CD4-positive, alpha-beta T cell treated with Interleukin-4 for 1 hour (primary cell): ENCODE results near the gene MYRF.
A peak's percentile ranks its signal among the peaks of the same experiment; 100 is the strongest.

Source experiments
- DNase-seq, 2 donors: peaks; one replicate each; pipeline ENCODE4 v3.0.0-alpha.2; 2020 to 2022

Gene MYRF

GRCh38 chr11:61799665-61800284, 47.3 kb downstream of the MYRF start:
- no peak for DNase-seq

DNA sequence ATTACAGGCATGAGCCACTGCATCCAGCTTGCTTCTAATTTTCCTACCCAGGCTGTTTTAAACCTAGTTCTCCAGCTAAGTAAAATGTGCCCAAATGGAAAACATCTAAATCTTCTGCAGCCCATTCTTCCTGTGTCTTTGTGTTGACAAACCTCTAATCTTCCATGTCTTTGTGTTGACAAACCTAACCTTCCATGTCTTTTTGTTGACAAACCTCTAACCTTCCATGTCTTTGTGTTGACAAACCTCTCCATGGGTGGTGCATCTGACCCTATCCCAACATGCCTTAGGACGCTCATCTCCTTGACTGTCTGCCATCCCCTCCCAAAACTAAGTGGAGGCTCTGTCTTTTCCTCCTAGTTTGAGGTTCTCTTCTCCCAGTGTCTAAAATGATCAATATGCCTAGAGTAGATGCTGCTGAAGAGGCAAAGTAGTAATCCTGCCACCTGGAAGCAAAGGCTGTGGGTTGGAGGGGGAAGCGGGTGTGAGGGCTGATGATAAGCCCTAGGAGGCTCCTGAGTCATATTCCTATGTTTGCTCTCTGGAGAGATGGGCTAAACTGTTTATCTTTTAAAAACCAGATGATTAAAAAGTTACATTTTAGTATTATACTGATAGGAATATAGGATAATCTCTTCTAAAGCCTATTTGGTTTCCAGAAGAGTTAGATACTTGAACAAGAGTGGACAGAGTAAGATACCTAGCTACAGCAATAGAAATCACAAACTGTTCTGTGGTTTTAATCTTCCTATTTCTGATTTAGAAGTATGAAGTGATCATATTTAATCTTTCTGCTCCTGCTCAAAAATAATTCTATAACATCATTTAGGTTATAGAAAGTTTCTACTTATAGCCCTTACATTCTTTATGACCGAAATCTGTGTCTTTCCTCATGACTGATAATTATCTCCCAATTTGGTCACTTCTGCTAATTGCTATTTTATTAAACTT, 48.2 kb downstream of the MYRF start:
- DNase-seq: no peak

DNA sequence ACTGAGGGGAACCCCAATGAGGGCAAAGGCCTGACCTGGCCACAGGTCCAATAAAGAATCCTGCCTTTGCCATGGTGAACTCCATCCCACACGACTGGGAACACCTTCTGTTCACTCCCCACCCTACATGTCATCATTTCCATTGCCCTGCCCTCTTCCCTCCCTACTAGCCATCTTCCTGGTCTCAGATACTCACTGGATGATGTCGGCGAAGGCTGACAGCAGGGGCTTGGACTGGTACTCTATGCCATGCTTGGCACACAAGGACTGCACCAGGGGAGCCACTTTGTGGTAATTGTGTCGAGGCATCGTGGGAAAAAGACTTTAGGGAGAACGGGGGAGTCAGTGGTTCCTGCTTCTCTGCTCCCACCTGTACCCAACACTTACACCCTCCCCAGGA, 50.2 kb downstream of the MYRF start:
- DNase-seq: no peak

GRCh38 chr11:61803889-61804647, 51.6 kb downstream of the MYRF start:
- DNase-seq: no peak

DNA sequence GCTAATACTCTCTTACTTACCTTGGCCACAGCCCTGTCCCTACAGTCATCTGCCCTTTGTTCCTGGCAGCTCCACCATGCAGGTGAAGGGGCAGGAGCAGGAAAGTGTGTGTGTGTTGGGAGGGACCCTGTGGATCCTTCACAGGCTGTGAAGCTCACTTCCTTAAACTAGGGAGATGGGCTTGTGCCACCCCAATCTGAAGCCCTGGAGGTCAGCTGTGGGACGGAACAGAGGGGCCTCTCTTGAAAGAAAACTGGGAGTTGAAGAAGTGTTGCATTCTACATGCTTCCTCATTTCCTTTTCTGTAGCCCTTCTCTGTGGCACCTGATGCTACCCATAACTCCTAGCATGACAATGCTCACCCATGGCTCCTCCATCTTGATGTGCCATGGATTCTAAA, 52.7 kb downstream of the MYRF start:
- no peak for DNase-seq

- no peak for DNase-seq
These were observed 54.3 kb downstream of the MYRF start for GRCh38 chr11:61806785-61807184.

DNA sequence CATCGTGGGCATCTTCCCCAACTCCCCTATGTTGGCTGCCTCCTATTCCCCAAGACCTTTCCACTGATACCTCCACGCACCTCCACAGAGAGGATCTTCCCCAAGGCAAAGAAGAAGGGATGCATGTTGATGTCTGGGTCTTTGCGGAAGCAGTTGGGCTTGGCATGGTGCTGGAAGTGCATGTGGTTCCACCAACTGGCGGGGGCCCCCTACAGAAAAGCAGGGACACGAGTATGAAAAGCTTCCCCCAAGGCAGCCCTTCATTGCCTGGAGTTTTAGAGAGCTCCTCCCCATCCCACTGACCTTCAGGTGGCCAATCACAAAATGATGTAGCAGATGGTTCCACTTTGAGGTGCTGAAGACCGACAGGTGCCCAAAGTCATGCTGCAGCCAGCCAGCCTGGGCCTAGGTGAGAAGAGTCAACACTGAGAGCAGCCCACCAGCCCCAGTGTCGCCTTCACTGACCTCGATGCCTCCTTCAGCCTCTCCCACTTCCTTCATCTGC, 58.3 kb downstream of the MYRF start:
- DNase-seq: no peak

DNA sequence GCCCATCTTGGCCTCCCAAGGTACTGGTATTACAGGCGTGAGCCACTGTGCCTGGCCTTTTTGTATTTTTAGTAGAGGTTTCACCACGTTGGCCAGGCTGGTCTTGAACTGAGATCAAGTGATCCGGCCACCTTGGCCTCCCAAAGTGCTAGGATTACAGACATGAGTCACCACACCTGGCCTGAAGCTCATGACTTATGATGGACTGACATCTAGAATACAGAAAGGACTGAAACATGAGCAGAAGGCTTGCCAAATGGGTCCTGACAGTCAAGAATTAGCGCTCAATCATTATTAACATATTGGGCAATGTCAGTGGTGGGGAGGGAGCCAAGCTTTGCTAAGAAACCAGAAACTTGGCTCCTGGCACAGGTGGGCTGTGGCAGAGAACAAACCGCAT, 59.4 kb downstream of the MYRF start:
- DNase-seq: no peak

DNA sequence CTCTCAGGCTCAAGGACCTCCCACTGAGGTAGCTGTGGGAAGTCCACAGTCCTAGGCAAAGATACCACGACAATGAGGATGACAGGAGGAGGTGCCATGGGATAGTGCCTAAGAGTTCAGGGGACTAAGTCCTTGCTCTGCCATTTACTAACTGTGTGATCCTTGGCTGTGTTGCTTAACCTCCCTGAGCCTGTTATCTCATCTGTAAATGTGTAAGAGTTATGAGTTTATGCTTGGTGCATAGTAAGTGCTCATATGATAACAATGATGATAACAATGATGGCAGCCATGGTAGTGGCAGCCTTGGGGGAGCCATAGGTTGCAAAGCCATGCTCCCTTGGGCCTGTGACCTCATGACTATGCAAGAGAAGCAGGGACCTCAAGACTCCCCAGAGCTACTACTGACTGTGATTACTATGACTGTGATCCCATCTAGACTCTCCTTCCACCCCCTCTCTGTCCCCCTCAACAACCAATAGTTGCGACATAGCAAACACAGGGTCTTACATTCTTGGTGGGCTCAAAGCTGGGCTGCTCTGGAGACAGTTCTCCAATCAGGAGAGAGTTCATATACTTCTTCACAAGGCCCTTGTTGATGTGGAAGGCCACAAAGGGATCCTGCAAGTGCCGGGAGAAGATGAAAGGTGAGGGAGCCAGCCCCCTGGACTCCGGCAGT, 60.4 kb downstream of the MYRF start:
- DNase-seq: no peak

DNA sequence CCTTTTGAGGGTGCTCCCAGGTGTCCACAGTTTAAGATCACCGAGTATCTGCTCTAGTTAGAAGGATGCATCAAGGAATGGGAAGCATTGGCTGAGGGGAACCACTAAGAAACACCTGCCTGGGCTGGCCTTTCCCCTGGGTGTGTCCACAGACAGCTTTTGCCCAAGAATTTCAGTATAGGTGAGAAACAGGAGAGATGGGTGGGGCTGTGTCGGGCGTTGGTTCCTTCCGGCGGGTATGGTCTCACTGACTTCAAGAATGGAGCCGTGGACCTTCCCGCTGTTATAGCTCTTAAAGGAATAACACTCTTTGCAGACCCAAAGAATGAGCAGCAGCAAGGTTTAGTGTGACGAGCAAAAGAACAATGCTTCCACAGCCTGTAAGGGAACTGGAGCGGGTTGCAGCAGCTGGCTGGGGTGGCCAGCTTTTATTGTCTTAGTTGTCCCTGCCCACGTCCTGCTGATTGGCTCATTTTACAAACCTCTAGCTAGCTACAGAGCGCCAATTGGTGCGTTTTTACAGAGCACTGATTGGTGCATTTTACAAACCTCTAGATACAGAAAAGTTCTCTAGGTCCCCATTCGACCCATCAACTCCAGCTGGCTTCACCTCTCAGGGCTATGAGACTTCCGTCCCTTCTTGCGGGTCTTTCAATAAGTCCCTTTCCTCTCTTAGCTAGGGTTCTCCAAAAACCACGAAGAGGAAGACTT, 62.0 kb downstream of the MYRF start:
- DNase-seq: peak; percentile 24 to 44

DNA sequence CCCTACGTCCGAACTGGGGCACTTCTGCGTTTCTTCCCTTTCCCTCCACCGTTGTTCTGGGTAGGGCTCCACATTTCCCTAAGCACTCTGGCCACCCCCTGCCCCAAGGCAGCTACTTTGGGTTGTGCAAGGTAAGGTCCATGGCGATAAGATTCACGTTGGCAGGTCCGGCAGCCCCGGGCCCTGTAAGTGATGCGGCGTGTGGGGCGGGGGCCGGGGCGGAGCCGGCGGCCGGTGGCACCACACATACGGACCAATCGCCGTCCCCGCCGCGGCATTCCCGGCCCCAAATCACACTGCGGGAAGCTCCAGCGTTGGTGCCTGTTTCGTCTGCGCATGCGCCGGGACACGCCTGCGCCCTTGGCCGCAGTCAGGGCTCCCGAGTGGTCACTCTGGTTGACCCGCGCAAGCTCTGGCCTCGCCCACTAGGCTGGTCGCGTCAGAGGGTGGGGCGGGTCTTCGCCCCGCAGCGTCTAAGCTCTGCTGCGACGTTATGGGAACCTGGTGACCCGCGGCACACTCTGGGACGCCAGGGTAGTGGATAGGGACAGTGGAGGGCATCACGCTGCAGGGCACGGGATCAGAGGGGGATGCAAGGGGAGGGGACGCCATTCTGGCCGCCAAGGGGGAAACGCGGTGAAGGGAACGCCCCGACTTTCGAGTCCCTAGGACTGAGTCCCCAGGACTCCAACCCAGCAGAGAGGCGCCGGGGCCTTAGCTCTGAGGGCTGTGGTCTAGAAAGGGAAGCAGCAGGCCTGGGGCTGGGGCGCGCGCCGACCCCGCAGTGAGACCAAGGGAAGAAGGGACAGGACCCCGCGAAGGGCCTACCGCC, 62.7 kb downstream of the MYRF start:
- peak; percentile 44 to 83 for DNase-seq

- peak; percentile 54 to 59 for DNase-seq
These were observed 63.6 kb downstream of the MYRF start for GRCh38 chr11:61815790-61816735.

GRCh38 chr11:61816736-61817455, 64.5 kb downstream of the MYRF start, which contains the start of gene FADS1:
Gene FADS1 (minus strand): TSS chr11:61817003. CDS start chr11:61816929, 74 bp downstream.
- DNase-seq: peak; percentile 78 to 84

DNA sequence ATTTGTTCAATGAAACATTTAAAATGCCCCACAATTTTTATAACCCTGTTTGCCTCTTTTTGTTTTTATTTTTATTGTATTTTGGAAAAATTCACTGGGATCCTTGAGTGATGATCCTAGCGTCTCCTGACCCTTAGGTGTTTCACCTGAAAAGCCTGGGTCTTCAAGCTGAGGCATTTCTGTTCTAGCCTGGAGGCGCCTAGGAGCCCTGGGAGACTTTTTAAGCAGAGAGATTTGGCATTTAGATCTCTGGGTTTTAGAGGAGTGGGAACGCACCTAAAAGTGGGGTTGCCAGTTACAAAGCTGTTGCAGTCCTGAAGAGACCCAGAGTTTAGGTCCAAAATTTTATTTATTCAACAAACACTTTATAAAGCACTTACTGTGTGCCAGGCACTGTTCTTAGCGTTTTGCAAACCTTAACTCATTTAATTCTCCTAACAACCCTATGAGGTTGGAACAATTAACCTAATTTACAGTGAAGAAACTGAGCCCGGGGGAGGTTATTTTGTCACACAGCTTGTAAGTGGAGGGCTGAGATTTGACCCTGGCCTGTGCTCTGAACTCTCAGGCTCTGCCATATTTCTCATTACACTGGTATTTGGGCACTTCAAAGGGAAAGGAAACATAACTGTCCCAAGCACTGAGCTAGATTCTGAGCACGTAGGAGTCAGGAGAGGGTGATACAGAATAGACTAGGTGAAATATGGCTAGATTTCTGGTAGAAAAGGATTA, 65.2 kb downstream of the MYRF start:
- DNase-seq: no peak

- DNase-seq: no peak
These were observed 67.7 kb downstream of the MYRF start for GRCh38 chr11:61820174-61820573.

DNA sequence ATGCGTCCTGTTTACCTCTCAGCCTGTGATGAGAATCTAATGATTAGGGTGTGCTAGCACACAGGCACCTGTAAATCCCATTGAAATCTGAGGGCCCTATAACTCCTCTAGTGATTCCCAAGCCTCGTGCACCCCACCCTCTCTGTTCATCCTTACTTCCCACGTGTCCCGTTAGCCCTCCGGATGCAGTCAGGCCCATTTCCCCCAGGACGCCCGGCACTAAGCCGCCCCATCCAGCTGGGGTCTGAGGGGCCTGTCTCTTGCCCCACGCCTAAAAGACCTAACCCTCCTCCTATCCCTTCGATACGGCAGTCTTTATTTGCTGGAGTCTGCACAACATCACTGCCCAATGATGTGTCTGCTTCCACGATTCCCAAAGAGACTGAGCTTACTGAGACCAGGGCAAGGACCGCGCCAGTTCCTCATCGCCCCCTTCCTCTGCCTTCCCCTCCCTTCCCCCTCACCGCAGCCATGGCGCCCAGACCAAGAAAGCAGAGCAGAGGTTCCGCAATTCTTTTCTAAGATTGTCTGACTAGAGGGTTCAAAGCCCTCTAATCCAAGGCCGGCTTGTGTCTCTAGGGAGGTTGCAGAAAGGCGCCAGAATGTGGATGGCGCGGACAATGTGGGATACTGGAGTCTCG, 74.6 kb downstream of the MYRF start:
- DNase-seq: peak; percentile 5 to 36

DNA sequence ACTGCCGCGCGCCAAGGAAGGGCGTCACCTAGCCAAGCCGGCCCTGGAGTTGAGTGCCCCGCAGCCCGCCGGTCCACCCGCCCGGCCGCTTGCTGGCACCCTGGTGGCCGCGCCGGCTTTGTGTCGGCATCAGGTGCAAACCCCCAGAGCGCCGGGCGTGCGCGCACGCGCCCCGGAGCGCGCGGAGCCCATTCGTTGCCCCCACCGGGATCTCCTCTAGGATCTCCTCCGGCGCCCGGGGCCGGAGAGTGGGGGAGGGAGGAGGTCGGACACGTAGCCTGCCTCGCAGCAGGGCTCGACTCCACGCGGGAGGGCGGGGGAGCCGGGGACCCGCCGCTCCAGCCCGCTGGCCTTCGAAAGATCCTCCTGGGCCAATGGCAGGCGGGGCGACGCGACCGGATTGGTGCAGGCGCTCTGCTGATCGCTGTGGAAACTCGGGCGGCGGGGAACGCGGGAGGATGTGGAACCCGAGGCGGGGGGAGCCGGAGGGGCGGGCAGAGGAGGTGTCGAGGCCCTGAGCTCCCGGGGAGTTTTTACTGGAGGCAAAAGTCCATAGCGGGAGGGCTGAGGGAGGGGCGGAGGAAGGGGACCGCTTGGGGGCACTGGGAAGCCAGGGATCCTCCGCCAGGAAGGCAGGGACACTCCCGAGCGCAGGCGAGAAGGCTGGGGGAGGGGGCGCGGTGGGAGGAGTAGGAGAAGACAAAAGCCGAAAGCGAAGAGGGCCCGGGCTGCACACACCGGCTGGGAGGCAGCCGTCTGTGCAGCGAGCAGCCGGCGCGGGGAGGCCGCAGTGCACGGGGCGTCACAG, 75.3 kb downstream of the MYRF start, which contains the start of gene FADS2:
Gene FADS2 (plus strand): TSS at position 730 of the 808 bp plus-strand sequence. CDS start 91 bp downstream, outside the sequence.
- peak; percentile 63 to 64 for DNase-seq
